ENCODE measurements around the gene NCK2.

NCK2 gene

GRCh38 chr2:105874466-105874865 lies 129.8 kb downstream of the NCK2 start:
- no peak for DNase-seq

DNA sequence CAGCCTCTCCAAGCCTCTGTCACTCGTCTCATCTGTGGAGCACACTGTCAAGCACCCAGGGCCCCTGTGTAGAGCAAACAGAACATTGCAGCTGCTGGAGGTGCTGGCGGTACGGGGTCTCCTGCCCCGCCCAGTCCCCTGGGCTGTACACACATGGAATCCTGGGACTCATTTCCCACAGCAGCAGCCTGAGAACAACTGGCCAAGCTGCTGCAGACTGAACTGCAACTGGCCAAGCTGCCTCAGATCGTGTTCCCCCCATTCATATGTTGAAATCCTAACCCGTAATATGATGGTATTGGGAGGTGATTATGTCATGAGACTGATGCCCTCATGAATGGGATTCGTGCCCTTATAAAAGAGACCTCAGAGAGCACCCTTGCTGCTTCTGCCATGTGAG lies 130.5 kb downstream of the NCK2 start:
- DNase-seq: no peak

DNA sequence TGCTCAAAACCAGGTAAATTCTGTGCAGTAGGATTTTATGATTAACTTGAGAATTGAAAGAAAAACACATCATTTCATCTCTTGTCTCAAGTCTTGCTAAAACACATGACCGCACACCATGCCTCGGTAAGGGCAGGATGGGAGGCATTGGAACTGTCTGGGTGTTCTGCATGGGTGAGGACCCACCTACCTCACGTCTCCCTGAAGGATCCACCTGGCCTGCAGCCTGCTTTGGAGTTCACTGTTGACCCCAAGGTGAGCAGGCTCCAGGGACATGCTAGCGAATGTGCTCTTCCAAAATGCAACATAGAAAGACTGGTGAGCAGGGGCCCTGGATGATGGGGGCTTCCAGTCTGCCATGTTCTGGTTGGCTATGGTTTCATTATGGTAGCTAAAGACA lies 131.5 kb downstream of the NCK2 start:
- no peak for DNase-seq

GRCh38 chr2:105877945-105878344 lies 133.2 kb downstream of the NCK2 start:
- DNase-seq: no peak

GRCh38 chr2:105879106-105879802 lies 134.5 kb downstream of the NCK2 start:
- DNase-seq: no peak

GRCh38 chr2:105879803-105880300 lies 135.1 kb downstream of the NCK2 start:
- DNase-seq: no peak

DNA sequence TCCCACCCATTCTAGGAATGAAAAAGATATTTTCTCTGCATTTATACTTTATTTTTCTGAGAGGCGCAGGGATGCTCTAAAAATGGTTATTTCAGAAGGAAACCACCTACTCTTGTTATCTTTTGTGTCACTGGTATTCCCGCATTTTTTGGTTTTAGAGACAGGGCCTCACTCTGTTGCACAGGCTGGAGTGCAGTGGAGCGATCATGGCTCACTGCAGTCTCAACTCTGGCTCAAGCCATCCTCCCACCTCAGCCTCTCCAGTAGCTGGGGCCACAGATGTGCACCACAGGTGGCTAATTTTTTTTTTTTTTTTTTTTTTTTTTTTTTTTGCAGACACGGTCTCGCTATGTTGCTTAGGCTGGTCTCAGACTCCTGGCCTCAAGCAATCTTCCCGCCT lies 135.9 kb downstream of the NCK2 start:
- no peak for DNase-seq

DNA sequence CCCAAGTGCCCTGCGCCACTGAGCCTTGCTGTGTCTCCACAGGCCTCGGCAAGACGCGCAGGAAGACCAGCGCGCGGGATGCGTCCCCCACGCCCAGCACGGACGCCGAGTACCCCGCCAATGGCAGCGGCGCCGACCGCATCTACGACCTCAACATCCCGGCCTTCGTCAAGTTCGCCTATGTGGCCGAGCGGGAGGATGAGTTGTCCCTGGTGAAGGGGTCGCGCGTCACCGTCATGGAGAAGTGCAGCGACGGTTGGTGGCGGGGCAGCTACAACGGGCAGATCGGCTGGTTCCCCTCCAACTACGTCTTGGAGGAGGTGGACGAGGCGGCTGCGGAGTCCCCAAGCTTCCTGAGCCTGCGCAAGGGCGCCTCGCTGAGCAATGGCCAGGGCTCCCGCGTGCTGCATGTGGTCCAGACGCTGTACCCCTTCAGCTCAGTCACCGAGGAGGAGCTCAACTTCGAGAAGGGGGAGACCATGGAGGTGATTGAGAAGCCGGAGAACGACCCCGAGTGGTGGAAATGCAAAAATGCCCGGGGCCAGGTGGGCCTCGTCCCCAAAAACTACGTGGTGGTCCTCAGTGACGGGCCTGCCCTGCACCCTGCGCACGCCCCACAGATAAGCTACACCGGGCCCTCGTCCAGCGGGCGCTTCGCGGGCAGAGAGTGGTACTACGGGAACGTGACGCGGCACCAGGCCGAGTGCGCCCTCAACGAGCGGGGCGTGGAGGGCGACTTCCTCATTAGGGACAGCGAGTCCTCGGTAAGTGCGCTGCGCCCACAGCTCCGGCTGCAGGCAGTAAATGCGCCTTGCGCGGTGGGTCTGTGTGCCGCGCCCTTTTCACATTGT lies 136.8 kb downstream of the NCK2 start:
- DNase-seq: no peak

GRCh38 chr2:105882341-105882740 lies 137.6 kb downstream of the NCK2 start:
- DNase-seq: no peak

DNA sequence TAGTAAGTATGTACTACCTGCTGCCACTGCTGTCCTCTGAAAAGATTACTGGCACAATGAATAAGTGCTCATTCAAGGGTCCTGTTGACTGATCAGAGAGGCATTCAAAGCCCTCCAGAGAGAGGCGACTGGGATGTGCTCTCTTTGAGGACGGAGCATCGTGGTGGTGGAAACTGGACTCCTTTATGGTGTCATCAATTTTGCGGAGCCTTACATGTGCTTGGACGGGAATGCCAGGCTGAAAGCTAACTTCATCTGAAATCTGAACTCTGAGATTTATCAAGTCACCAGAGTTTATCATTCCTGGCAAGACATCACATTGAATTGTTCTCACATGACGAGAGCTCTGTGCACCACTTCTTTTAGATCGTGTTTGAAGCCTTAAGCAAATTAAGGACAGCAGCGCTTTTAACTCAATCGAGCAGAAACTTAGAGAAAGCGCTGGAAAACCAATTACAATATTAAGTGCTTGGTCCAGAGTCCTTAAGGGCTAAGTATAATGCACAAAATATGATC lies 138.3 kb downstream of the NCK2 start:
- DNase-seq: no peak

- no peak for DNase-seq
Observed at GRCh38 chr2:105883911-105884694, 139.4 kb downstream of the NCK2 start.

GRCh38 chr2:105885456-105885855 lies 140.7 kb downstream of the NCK2 start:
- DNase-seq: no peak

- no peak for DNase-seq
Observed at GRCh38 chr2:105886029-105886454, 141.3 kb downstream of the NCK2 start.

DNA sequence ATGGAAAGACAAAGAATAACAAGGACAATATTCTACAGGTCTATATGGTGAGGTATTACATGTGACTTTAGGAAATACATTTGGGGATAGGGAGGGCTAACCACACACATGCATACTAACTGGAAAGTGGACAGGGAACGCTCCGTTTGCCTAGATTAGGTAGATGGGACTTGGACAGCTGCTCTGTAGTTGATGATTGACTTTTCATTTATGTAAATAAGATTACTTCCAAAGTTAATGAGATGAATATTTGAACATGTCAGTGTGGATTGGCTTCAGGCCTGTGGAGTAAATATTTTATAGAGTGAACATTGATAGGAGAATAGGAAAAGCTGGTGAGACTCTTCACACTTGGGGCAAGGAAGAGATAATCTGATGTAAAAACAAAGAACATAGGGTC lies 142.0 kb downstream of the NCK2 start:
- DNase-seq: no peak

- no peak for DNase-seq
Observed at GRCh38 chr2:105887256-105887655, 142.5 kb downstream of the NCK2 start.

DNA sequence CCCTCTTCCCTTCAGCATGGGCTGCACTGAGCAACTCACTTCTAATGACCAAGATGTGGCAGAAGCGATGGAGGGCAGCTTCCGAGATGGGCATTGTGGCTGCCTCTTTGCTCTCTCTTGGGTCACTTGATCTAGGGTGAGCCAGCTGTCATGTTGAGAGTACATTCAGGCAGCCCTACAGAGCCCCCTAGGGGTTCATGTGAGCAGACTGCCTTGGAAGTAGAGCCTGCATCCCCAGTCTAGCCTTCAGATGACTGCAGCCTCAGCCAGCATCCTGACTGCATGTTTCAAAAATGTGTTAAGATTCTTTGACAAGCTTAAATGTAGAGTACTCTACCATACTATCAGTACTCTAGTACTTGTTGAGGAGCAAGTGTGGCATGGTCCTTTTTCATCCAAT lies 143.9 kb downstream of the NCK2 start:
- DNase-seq: no peak

- DNase-seq: no peak
Observed at GRCh38 chr2:105889046-105889445, 144.3 kb downstream of the NCK2 start.

DNA sequence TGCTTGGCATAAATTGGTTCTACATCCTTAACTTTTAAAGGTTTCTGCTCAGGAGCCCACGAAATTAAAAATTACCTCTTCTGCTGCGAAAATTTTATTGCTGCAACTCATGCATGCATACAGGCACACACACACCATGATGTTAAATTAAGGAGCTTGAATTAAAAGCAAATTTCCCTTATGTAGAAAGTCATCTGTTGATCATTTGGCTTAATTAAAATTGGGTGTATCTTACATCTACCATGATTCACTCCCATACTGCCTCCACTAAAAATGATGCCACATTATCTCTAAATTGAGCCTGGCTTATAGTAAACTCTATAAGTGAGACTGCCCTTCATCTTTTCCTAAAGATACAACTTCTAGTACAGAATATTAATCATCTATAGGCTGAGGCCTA lies 145.4 kb downstream of the NCK2 start:
- DNase-seq: no peak

DNA sequence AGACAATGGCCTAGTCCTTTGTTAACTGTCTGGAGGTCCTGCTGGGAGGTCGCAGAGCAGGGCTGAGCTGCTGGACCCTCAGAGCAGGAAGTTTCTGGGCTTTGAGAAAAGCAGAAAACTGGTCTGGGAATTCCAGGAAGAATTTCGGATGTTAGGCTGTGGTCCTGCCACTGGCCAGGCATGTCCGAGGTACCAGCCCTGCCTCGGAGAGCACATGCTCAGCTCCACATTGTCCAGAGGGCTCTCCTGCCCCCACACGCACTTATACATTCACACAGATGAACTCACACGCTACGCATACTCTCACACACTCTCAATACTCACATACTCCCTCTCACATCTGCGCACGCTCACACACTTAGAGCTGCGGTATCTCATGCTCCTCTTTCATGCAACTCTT lies 146.1 kb downstream of the NCK2 start:
- no peak for DNase-seq

DNA sequence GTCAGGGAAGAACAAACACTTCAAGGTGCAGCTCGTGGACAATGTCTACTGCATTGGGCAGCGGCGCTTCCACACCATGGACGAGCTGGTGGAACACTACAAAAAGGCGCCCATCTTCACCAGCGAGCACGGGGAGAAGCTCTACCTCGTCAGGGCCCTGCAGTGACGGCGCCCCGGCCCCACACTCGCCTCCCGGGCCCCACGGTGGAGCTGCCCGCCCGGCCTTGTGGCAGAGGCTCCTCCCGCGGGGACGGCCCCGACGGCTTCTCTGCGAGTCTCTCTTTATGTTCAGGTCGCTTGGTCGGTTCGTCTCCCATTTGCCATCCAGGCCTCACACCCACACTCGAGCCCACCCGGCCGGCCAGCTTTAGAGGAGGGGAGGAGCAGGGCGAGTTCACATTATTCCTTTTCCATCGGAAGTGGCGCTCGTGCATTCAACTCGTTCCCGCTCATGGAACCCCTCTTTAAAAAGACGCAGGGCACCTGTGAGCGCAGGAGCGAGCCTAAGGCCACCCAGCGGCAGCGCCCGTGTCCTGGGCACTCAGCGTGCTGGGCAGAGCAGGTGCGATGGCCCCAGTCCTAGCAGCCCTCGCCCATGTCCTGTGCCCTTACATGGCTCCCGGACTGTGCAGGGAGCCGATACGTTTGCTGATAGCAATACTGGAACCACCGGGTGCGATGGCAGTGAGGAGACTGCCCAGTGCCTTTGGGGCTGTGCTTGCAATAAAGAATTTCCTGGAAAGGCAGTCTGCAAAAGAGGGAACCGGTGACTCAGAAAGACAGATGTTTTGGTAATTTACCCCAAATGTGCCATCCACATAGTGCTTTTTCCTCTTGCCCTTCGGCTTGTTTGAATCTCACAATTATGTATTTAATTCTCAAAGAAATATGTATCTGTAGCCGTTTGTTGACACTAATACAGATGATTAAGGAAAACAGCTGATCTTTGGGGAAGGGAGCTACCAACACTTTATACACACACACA lies 148.6 kb downstream of the NCK2 start:
- no peak for DNase-seq

GRCh38 chr2:105894327-105894944 lies 149.7 kb downstream of the NCK2 start:
- DNase-seq: no peak

Data from activated CD4-positive, alpha-beta T cell treated with anti-CD3 and anti-CD28 coated beads, Interleukin-2, amount 50 U/mL, for 4 hours (primary cell).